Parathyroid adenoma (tissue), 2 donors: Measurements from ENCODE around the gene LMO2.

ENCODE experiments used
- H2AFZ ChIP-seq: fragments of 300-600 bp; sonication (generic); one replicate; pipeline ENCODE4 v1.7.0; 2017; ENCODE audit warnings: antibody characterized with exemption, mild to moderate bottlenecking
- H3K27ac ChIP-seq: fragments of 300-600 bp; sonication (generic); one replicate; pipeline ENCODE4 v1.7.0; 2017
- H3K27me3 ChIP-seq: fragments of 300-600 bp; sonication (generic); one replicate; pipeline ENCODE4 v1.7.0; 2017; ENCODE audit warnings: low read length; ENCODE audit not compliant: control insufficient read depth, insufficient read depth
- H3K36me3 ChIP-seq: fragments of 300-600 bp; sonication (generic); one replicate; pipeline ENCODE4 v1.7.0; 2017; ENCODE audit warnings: low read length; ENCODE audit not compliant: control insufficient read depth, insufficient read depth
- H3K4me1 ChIP-seq: fragments of 300-600 bp; sonication (generic); one replicate; pipeline ENCODE4 v1.7.0; 2017; ENCODE audit warnings: control low read depth
- H3K4me2 ChIP-seq: fragments of 300-600 bp; sonication (generic); one replicate; pipeline ENCODE4 v1.7.0; 2017; ENCODE audit warnings: low read length
- H3K4me3 ChIP-seq: fragments of 300-600 bp; sonication (generic); one replicate; pipeline ENCODE4 v1.7.0; 2017; ENCODE audit warnings: low read depth, low read length
- H3K79me2 ChIP-seq: fragments of 300-600 bp; sonication (generic); one replicate; pipeline ENCODE4 v1.7.0; 2017; ENCODE audit warnings: control low read depth
- H3K9ac ChIP-seq: fragments of 300-600 bp; sonication (generic); one replicate; pipeline ENCODE4 v1.7.0; 2017; ENCODE audit warnings: mild to moderate bottlenecking
- H3K9me3 ChIP-seq: fragments of 300-600 bp; sonication (generic); one replicate; pipeline ENCODE4 v1.7.0; 2017; ENCODE audit warnings: low read length; ENCODE audit not compliant: control insufficient read depth
- CTCF ChIP-seq: fragments of 300-600 bp; sonication (generic); IDR thresholded peaks from one replicate; pipeline ENCODE4 v1.7.0; 2017; ENCODE audit warnings: antibody characterized with exemption, mild to moderate bottlenecking
- donor health status: primary hyperparathyroidism.

LMO2 gene

GRCh38 chr11:33910296-33910957 is 18.6 kb upstream of the LMO2 start:
- no peak overlapping the region for H2AFZ ChIP-seq
- H3K4me3 ChIP-seq = no peak overlapping the region
- no peaks in the 10 kb centered on the region for H3K9me3 ChIP-seq
- H3K9ac ChIP-seq = no peak overlapping the region
- no peaks in the 10 kb centered on the region for H3K79me2 ChIP-seq
- no peaks in the 10 kb centered on the region for H3K36me3 ChIP-seq
- no peaks in the 10 kb centered on the region for H3K27me3 ChIP-seq
- H3K4me2 ChIP-seq = no peak overlapping the region
- no peak overlapping the region for H3K27ac ChIP-seq
- no peaks in the 10 kb centered on the region for H3K4me1 ChIP-seq
- no peak for TF ChIP-seq CTCF

DNA sequence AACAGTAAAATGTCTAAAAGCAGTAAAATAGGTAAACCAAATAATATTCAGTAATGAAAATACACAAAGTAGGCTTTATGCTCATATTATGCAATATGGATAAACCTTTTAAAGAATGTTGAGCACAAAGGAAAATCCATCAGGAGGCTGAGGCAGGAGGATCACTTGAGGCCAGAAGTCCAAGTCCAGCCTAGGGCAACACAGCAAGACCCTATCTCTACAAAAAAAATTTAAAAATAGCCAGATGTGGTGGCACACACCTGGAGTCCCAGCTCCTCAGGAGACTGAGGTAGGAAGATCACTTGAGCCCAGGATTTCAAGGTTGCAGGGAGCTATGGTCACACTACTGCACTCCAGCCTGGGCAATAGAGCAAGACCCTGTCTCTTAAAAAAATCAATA is 17.7 kb upstream of the LMO2 start:
- no peaks in the 10 kb centered on the region for H3K36me3 ChIP-seq
- no peaks in the 10 kb centered on the region for H3K9me3 ChIP-seq
- no peaks in the 10 kb centered on the region for H3K4me1 ChIP-seq
- no peak overlapping the region for H3K4me3 ChIP-seq
- no peak overlapping the region for H3K27ac ChIP-seq
- no peak overlapping the region for H2AFZ ChIP-seq
- no peak overlapping the region for H3K4me2 ChIP-seq
- H3K79me2 ChIP-seq = no peaks in the 10 kb centered on the region
- TF ChIP-seq CTCF = no peak
- no peak overlapping the region for H3K9ac ChIP-seq
- H3K27me3 ChIP-seq = no peaks in the 10 kb centered on the region

- no peak overlapping the region for H3K9ac ChIP-seq
- no peak overlapping the region for H2AFZ ChIP-seq
- H3K27me3 ChIP-seq = no peaks in the 10 kb centered on the region
- H3K27ac ChIP-seq = no peak overlapping the region
- no peak for TF ChIP-seq CTCF
- H3K36me3 ChIP-seq = no peaks in the 10 kb centered on the region
- no peaks in the 10 kb centered on the region for H3K79me2 ChIP-seq
- H3K9me3 ChIP-seq = no peaks in the 10 kb centered on the region
- H3K4me2 ChIP-seq = no peak overlapping the region
- H3K4me1 ChIP-seq = no peaks in the 10 kb centered on the region
- no peak overlapping the region for H3K4me3 ChIP-seq
Measured at GRCh38 chr11:33909150-33909549, 17.3 kb upstream of the LMO2 start.

DNA sequence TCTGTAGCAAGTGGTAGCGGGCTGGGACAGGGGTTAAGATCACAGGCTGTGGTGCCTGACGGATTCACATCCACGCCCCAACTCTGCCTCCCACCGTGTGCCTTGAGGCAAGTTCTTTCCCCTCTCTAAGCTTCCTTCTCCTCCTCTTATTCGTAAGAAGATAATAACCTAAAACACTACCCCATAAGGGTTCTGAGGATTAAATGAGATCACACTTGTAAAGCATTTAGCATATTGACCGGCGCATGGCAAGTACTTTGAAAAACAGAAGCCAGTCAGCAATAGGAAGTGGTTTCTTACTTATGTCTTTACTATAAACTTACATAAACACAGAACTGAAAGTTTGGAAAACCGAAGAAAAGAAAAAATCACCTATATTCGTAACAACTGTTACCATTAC is 15.5 kb upstream of the LMO2 start:
- H3K4me3 ChIP-seq = no peak overlapping the region
- no peaks in the 10 kb centered on the region for H3K9me3 ChIP-seq
- no peaks in the 10 kb centered on the region for H3K79me2 ChIP-seq
- H3K36me3 ChIP-seq = no peaks in the 10 kb centered on the region
- no peak overlapping the region for H2AFZ ChIP-seq
- H3K4me1 ChIP-seq = no peaks in the 10 kb centered on the region
- H3K27ac ChIP-seq = no peak overlapping the region
- no peaks in the 10 kb centered on the region for H3K27me3 ChIP-seq
- no peak for TF ChIP-seq CTCF
- no peak overlapping the region for H3K9ac ChIP-seq
- no peak overlapping the region for H3K4me2 ChIP-seq

DNA sequence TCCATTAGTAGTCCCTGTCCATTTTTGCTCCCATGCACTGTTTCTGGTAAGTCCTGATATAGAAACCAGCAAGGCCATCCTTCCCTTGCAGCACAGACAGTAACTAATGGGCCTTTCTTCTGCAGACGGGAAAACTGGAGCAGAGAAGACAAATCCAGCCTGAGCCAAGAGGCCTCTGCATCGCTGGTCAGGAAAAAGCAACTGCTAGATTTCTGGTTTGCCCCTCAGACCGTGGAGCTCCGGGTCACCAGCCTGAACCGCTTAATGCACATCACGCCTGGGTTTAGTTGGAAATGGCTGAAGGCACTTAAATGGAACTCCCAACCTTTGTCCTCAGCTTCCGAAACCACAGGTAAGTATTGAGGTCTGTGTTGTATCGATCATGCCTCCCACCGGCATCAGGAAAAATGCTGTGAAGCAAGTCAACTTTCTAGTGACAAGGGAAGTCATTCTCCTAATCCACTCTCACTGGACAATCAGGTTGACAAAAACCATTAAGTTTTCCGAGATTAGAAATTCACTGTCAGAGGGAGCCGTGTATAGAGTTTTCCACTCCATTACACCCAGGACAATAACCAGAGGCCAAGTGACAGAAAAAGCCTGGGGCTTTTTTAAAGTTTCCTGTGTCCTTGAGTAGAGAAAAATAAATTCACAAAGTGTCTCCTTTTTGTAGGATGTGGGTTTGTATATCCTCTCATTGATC is 14.8 kb upstream of the LMO2 start:
- Histone ChIP-seq H3K36me3 (no peaks in the 10 kb centered on the region), H3K9me3 (no peaks in the 10 kb centered on the region), H3K9ac (no peak overlapping the region), H3K79me2 (no peaks in the 10 kb centered on the region), H3K4me1 (no peaks in the 10 kb centered on the region), H3K4me2 (no peak overlapping the region), H3K4me3 (no peak overlapping the region), H2AFZ (no peak overlapping the region), H3K27me3 (no peaks in the 10 kb centered on the region), H3K27ac (no peak overlapping the region)
- no peak for TF ChIP-seq CTCF
